HG03378 (cell line): ENCODE measurements around the gene RPS3A.
"Not testable (repeated sequence)": the region's sequence is repeated elsewhere in the genome, so short reads cannot be mapped to it uniquely, and the experiment has no call there.

Source experiments
- ATAC-seq: cut with Tn5 transposase; IDR thresholded peaks from one replicate; pipeline ENCODE4 v1.9.1; 2021; ENCODE audit warnings: mild to moderate bottlenecking, moderate library complexity; ENCODE audit not compliant: unreplicated experiment

The RPS3A gene

GRCh38 chr4:151114338-151114737, 14.9 kb downstream of the RPS3A start:
- no peak for ATAC-seq

- ATAC-seq: no peak
These were observed 15.6 kb downstream of the RPS3A start for GRCh38 chr4:151114986-151115385.

GRCh38 chr4:151117371-151117962, 18.0 kb downstream of the RPS3A start:
- peak; percentile 84 for ATAC-seq

GRCh38 chr4:151129796-151130195, 30.4 kb downstream of the RPS3A start:
- no peak for ATAC-seq

- no peak for ATAC-seq
These were observed 33.9 kb downstream of the RPS3A start for GRCh38 chr4:151133311-151133710.

- ATAC-seq: not testable (repeated sequence)
These were observed 36.6 kb downstream of the RPS3A start for GRCh38 chr4:151136048-151136447.

GRCh38 chr4:151139814-151140213, 40.4 kb downstream of the RPS3A start:
- ATAC-seq: no peak

- ATAC-seq: no peak
These were observed 43.3 kb downstream of the RPS3A start for GRCh38 chr4:151142758-151143157.

- no peak for ATAC-seq
These were observed 43.7 kb downstream of the RPS3A start for GRCh38 chr4:151143162-151143561.

GRCh38 chr4:151143811-151144210, 44.4 kb downstream of the RPS3A start:
- no peak for ATAC-seq

GRCh38 chr4:151144329-151145072, 45.1 kb downstream of the RPS3A start:
- no peak for ATAC-seq

- ATAC-seq: no peak
These were observed 47.6 kb downstream of the RPS3A start for GRCh38 chr4:151147000-151147399.

- no peak for ATAC-seq
These were observed 48.8 kb downstream of the RPS3A start for GRCh38 chr4:151148261-151148660.

- no peak for ATAC-seq
These were observed 51.6 kb downstream of the RPS3A start for GRCh38 chr4:151150821-151151580.

- no peak for ATAC-seq
These were observed 52.6 kb downstream of the RPS3A start for GRCh38 chr4:151152028-151152427.

GRCh38 chr4:151153585-151153984, 54.2 kb downstream of the RPS3A start:
- no peak for ATAC-seq
